ENCODE results near the gene RNF213. TPM values are rescaled to one million over a fixed set of nuclear protein-coding genes. Genes with fewer than 3 reads are reported as not detected.

Gene RNF213
- total RNA-seq, 2 donors from 2014 or later, result 150 to 174 TPM

DNA sequence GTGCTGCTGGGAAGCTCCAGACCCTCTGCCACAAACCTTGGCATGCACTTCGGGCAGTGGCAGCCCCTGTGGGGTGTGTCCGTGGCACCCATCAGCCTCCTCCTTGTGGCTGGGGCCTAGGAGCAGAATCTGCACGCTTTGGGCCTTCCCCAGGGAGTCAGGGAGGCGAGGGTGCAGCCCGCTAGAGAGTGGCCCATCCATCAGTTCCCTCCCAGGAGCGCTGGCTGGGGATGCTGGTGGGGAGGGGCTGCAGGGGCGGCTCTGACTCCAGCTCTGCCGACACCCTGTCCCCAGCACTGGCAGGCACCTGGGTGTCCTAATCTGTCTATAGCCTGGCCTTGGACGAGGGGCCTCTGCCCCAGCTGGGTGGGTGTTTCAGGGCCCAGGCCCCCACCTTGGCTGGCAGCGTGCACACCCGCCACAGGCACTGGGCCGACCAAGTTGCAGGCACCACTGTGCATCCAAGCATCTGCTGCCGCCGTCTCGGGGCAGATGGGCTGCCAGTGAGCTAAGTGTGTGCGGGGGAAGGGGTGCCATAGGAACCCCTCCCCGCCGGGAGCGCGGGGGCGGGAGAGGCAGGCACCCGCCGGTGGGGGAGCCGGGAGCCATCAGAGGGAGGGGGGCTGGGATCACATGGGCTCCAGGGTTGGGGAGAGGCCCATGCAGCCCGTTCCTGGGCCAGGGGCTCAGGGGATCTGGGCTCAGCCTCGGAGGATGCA is 184.5 kb downstream of the RNF213 start:
- ATAC-seq (ENCODE audit: insufficient number of reproducible peaks, low FRiP score, low read depth) (no peak), DNase-seq (ENCODE audit: low spot score) (no peak)
- no peaks in the 10 kb centered on the region for H3K9me3 ChIP-seq
- H3K4me3 ChIP-seq, result no peak overlapping the region
- no peaks in the 10 kb centered on the region for H3K36me3 ChIP-seq
- H3K27ac ChIP-seq, result no peak overlapping the region
- no peaks in the 10 kb centered on the region for H3K27me3 ChIP-seq (replicated peaks; ENCODE audit: insufficient read depth)
- peaks cover 3 to 24% of the 10 kb centered on the region in 2 donors for H3K4me1 ChIP-seq (ENCODE audit: control insufficient read depth in 1 of 2, low read depth in 2 of 2)
- TF ChIP-seq, protein P1, sequence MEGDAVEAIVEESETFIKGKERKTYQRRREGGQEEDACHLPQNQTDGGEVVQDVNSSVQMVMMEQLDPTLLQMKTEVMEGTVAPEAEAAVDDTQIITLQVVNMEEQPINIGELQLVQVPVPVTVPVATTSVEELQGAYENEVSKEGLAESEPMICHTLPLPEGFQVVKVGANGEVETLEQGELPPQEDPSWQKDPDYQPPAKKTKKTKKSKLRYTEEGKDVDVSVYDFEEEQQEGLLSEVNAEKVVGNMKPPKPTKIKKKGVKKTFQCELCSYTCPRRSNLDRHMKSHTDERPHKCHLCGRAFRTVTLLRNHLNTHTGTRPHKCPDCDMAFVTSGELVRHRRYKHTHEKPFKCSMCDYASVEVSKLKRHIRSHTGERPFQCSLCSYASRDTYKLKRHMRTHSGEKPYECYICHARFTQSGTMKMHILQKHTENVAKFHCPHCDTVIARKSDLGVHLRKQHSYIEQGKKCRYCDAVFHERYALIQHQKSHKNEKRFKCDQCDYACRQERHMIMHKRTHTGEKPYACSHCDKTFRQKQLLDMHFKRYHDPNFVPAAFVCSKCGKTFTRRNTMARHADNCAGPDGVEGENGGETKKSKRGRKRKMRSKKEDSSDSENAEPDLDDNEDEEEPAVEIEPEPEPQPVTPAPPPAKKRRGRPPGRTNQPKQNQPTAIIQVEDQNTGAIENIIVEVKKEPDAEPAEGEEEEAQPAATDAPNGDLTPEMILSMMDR (IDR thresholded peaks at IDR 0.05), result no peak

DNA sequence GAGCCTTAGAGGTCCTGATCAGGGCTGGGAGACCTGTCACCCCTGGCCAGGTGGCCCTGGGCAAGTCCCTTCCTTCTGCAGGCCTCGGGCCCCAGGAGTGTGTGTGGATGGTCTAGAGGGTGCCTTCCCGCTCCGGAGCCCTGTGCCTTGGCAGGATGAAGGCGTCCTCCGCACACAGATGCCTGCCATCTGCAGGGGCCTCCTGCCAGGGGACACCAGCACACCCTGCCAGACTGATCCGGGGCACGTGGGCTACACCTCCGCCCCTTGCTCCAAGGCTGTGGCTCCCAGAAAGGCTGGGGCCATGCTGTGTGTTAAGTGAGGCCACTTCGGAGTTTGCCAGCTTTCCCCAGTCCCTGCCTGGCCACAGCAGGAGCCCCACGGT is 185.1 kb downstream of the RNF213 start:
- Histone ChIP-seq H3K27me3 (replicated peaks; ENCODE audit: insufficient read depth) (no peaks in the 10 kb centered on the region), H3K27ac (no peak overlapping the region), H3K9me3 (no peaks in the 10 kb centered on the region), H3K36me3 (no peaks in the 10 kb centered on the region), H3K4me3 (no peak overlapping the region), H3K4me1 (ENCODE audit: control insufficient read depth in 1 of 2, low read depth in 2 of 2) (peaks cover 8 to 30% of the 10 kb centered on the region in 2 donors)
- TF ChIP-seq, protein P1 (IDR thresholded peaks at IDR 0.05), result no peak
- DNase-seq (ENCODE audit: low spot score) (no peak), ATAC-seq (ENCODE audit: insufficient number of reproducible peaks, low FRiP score, low read depth) (no peak)

DNA sequence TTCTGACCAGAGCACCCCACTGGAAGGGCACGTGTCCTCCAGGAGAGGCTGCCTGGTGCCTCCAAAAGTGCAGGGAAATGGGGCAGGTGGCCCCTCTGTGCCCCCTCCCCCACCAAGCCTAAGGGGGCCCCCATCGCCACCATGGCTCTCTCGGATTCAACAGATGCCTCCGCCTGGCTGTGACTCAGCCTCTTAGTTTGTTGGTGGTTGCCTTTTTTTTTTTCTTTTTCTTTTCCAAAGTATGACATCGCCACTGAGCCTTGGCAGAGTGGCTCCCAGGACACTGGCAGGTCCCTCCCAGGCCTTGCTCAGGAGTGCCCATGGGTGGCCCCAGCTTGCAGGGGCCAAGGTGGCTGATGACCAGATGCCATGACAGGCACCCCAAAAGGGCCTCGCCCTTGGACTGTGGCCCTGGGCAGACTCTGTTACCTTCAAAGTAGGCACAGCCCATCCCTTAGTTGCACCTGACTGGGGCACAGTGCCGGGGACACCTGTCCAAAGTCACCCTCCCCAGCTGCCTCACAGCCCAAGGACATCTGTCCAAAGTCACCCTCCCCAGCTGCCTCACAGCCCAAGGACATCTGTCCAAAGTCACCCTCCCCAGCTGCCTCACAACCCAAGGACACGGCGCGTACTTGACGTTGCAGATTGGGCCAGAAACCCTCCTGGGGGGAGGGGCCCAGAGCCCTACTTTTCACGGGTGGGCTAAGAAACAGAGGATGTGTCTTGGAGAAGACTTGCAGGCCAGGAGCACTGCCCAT is 186.2 kb downstream of the RNF213 start:
- Histone ChIP-seq H3K27me3 (replicated peaks; ENCODE audit: insufficient read depth) (no peaks in the 10 kb centered on the region), H3K36me3 (no peaks in the 10 kb centered on the region), H3K4me1 (ENCODE audit: control insufficient read depth in 1 of 2, low read depth in 2 of 2) (peaks cover 9 to 33% of the 10 kb centered on the region in 2 donors), H3K9me3 (no peaks in the 10 kb centered on the region), H3K4me3 (no peak overlapping the region), H3K27ac (no peak overlapping the region)
- TF ChIP-seq, protein P1 (IDR thresholded peaks at IDR 0.05), result no peak
- DNase-seq (ENCODE audit: low spot score) (no peak), ATAC-seq (ENCODE audit: insufficient number of reproducible peaks, low FRiP score, low read depth) (no peak)

DNA sequence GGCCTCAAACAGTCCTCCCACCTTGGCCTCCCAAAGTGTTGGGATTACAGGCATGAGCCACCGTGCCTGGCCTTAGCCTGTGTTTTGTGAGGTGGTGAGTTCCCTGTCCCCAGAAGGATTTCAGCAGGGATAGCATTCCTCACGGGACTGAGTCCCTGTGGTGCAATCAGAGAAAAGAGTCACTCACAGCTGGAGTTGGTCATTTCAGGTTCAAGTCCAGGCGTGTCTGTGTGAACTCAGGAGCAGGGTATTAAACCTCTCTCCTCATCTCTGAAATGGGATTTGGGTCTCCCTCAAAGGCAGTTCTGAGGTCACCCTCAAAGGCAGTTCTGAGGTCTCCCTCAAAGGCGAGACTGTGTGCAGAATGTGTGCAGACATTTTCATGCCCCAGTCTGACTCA is 187.1 kb downstream of the RNF213 start:
- Histone ChIP-seq H3K9me3 (no peaks in the 10 kb centered on the region), H3K27me3 (replicated peaks; ENCODE audit: insufficient read depth) (no peaks in the 10 kb centered on the region), H3K36me3 (no peaks in the 10 kb centered on the region), H3K4me1 (ENCODE audit: control insufficient read depth in 1 of 2, low read depth in 2 of 2) (peaks cover 9 to 33% of the 10 kb centered on the region in 2 donors), H3K27ac (no peak overlapping the region), H3K4me3 (no peak overlapping the region)
- TF ChIP-seq, protein P1 (IDR thresholded peaks at IDR 0.05), result no peak
- DNase-seq (ENCODE audit: low spot score) (no peak), ATAC-seq (ENCODE audit: insufficient number of reproducible peaks, low FRiP score, low read depth) (no peak)

Other genes starting within 250 kb of the RNF213 start
- 10 to 100 TPM; 45.9 to 52.1 TPM for gene TBC1D16, start 225.0 kb upstream of the RNF213 start, total RNA-seq
- 1 to 10 TPM; 4.4 to 6.5 TPM for gene CCDC40, start 224.2 kb upstream of the RNF213 start, total RNA-seq
- gene GAA, start 159.3 kb upstream of the RNF213 start, total RNA-seq, result 100 to 1,000 TPM; 101 to 126 TPM
- 10 to 100 TPM; 32.6 to 39.4 TPM for gene EIF4A3, start 113.7 kb upstream of the RNF213 start, total RNA-seq
- gene CARD14, start 90.8 kb upstream of the RNF213 start, total RNA-seq, result not detected
- 10 to 100 TPM; 22.2 to 51.8 TPM for gene SGSH, start 40.5 kb upstream of the RNF213 start, total RNA-seq
- 10 to 100 TPM; 41.1 to 69.2 TPM for gene SLC26A11, start 40.4 kb upstream of the RNF213 start, total RNA-seq
- 10 to 100 TPM; 27.3 to 46.7 TPM for gene ENDOV, start 154.3 kb downstream of the RNF213 start, total RNA-seq
- gene NPTX1, start 215.8 kb downstream of the RNF213 start, total RNA-seq, result under 1 TPM; 0.56 to 0.68 TPM